GM12801 (cell line): Measurements from ENCODE around the gene COG8.

Experiments
- CTCF ChIP-seq: IDR thresholded peaks from one replicate; pipeline ENCODE4 v1.5.1; 2011; ENCODE audit warnings: control low read depth; ENCODE audit not compliant: insufficient read length; ENCODE audit errors: extremely low read depth

COG8 gene

GRCh38 chr16:69301187-69301586 is 38.2 kb downstream of the COG8 start:
- TF ChIP-seq CTCF, result no peak

DNA sequence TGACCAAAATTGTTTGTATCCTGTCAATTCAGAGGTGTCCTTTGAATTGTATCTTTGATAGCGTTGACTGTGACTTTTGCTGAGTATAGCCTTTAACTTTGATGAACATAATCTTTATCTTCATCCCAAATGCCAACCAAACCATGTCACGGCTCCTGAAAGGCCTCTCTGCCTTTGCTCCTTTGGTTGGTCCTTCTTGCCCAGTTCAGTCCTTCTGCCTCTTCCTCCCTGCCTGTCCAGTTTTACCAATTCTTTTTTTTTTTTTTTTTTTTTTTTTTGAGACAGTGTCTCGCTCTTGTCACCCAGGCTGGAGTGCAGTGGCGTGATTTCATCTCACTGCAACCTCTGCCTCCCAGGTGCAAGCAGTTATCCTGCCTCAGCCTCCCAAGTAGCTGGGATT is 41.1 kb downstream of the COG8 start:
- no peak for TF ChIP-seq CTCF

GRCh38 chr16:69294051-69294450 is 45.3 kb downstream of the COG8 start:
- no peak for TF ChIP-seq CTCF

GRCh38 chr16:69293401-69293800 is 46.0 kb downstream of the COG8 start:
- no peak for TF ChIP-seq CTCF

DNA sequence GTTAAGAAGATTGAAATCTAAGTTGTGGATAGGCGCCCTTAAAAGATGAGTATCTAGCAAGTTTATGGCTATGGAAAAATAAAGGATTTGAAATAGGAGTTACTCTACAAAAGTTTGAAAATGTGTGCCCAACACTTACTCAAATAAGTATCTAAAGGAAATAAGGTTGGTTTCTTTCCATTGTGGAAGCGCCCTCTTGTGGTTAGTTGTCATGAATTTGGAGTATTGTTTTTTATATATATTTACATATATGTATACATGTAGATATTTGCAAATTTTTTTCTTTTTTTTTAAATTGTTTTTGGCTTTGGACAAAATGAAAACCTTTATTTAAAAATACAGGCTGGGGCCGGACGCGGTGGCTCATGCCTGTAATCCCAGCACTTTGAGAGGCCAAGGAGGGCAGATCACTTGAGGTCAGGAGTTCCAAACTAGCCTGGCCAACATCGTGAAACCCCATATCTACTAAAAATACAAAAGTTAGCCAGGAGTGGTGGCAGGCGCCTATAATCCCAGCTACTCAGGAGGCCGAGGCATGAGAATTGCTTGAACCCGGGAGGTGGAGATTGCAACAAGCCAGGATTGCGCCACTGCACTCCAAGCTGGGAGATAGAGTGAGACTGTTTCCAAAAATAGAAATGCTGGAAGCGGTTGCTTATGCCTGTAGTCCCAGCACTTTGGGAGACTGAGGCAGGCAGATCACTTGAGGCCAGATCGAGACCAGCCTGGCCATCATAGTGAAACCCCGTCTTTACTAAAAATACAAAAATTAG is 52.2 kb downstream of the COG8 start:
- no peak for TF ChIP-seq CTCF

DNA sequence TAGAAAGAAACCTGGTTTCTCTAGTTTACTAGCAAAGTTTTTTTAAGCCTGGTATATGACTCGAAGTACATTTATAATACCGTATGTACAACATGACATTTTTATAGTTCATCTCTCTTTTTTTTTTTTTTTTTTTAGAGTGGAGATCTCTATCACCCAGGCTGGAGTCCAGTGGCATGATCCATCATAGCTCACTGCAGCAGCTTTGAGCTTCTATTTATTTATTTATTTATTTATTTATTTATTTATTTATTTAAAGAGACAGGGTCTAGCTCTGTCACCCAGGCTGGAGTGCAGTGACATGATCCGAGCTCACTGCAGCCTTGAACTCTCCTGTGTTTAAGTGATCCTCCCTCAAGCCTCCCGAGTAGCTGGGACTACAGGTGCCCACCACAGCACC is 54.1 kb downstream of the COG8 start:
- no peak for TF ChIP-seq CTCF

DNA sequence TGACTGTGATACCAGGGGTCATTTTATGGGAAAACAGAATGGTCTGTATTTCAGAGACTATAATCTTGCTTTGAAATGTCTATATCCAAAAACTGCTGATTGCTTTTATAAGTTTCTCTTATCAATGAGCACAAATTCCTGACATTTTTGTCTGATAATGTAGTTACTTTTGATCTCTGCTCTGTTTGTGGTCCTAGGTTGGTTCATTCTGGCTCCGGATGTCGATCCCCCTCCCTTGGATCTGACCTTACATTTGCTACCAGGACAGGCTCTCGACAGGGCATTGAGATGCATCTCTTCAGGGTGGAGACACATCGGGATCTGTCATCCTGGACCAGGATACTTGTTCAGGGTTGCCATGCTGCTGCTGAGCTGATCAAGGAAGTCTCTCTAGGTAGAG is 55.5 kb downstream of the COG8 start:
- TF ChIP-seq CTCF, result no peak

DNA sequence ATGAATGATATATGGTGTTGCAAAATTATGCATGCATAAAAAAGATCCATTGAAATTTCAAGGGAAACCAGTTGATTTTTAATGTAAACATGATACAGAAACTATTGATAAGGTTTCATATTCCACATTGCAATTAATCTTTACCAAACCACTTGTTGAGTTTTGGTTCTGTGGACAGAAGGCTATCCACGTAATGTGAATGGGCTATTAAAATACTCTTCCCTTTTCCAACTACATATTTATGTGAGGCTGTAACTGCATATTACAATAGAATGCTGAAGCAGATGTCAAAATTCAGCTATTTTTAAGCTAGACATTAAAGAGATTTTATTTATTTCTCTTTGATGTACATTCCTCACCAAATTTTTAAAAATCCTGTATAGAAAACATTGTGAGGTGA is 62.0 kb downstream of the COG8 start:
- TF ChIP-seq CTCF, result no peak
